ENCODE measurements around the gene HTT-AS. TPM values are rescaled to one million over a fixed set of nuclear protein-coding genes. Genes with fewer than 3 reads are reported as not detected.

Gene HTT-AS
- total RNA-seq, 1 donor from 2014 or later = not detected

DNA sequence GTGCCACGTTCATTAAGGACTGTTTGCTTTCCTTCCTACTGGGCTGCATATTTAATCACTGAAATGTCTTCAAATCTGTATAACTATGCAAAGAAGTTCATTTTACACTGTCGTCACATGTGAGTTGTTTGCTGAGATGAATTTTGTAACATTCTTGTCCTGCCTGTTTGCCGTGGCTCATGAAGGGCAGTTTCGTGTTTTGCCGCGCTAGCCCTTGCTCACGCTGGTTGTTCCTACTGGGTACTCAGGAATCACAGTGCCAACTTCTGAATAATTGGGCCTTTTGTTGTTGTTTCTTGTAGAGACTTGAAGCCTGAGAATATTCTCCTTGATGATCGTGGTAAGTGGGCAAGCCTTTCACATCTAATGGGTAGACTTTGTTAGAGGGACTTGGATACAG is 52.2 kb downstream of the HTT-AS start:
- Mint-ChIP-seq H3K4me1 (ENCODE audit: unreplicated experiment) (no peaks in the 10 kb centered on the region), H3K27me3 (peaks cover 8% of the 10 kb centered on the region), H3K36me3 (no peaks in the 10 kb centered on the region)

DNA sequence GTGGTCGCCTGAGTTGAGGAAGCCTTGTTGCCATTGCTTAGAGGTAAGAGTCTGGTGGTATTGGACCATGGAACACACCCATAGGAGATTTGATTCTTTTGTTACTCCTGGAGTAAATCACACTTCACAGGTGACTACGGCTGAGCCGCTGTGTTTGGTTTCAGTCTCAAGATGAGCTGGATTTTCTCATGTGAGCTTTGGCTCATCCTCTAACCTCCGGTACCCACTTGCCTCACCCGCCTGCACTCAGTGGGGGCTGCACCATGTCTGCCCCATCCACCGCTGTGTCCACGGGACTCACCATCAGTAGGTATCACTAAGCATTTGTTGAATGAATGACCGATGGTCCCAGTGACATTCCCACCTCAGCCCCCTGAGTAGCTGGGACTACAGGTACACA is 52.7 kb downstream of the HTT-AS start:
- no peak overlapping the region for H3K4me3 Mint-ChIP-seq
- H3K36me3 Mint-ChIP-seq = no peaks in the 10 kb centered on the region
- H3K27ac Mint-ChIP-seq = no peak overlapping the region
- no peaks in the 10 kb centered on the region for H3K4me1 Mint-ChIP-seq (ENCODE audit: unreplicated experiment)
- TF ChIP-seq, protein P1, sequence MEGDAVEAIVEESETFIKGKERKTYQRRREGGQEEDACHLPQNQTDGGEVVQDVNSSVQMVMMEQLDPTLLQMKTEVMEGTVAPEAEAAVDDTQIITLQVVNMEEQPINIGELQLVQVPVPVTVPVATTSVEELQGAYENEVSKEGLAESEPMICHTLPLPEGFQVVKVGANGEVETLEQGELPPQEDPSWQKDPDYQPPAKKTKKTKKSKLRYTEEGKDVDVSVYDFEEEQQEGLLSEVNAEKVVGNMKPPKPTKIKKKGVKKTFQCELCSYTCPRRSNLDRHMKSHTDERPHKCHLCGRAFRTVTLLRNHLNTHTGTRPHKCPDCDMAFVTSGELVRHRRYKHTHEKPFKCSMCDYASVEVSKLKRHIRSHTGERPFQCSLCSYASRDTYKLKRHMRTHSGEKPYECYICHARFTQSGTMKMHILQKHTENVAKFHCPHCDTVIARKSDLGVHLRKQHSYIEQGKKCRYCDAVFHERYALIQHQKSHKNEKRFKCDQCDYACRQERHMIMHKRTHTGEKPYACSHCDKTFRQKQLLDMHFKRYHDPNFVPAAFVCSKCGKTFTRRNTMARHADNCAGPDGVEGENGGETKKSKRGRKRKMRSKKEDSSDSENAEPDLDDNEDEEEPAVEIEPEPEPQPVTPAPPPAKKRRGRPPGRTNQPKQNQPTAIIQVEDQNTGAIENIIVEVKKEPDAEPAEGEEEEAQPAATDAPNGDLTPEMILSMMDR (conservative IDR thresholded peaks at IDR 0.05) = no peak
- H3K27me3 Mint-ChIP-seq = peaks cover 8% of the 10 kb centered on the region
- no peak for DNase-seq (ENCODE audit: extremely low spot score, unreplicated experiment)
- H3K9me3 Mint-ChIP-seq = peaks cover 11% of the 10 kb centered on the region

More for the DNA sequence above, 52.2 kb downstream of the HTT-AS start:
- no peak overlapping the region for H3K4me3 Mint-ChIP-seq
- H3K27ac Mint-ChIP-seq = no peak overlapping the region
- no peak for DNase-seq (ENCODE audit: extremely low spot score, unreplicated experiment)
- peaks cover 11% of the 10 kb centered on the region for H3K9me3 Mint-ChIP-seq
- TF ChIP-seq, protein P1 (conservative IDR thresholded peaks at IDR 0.05) = no peak

DNA sequence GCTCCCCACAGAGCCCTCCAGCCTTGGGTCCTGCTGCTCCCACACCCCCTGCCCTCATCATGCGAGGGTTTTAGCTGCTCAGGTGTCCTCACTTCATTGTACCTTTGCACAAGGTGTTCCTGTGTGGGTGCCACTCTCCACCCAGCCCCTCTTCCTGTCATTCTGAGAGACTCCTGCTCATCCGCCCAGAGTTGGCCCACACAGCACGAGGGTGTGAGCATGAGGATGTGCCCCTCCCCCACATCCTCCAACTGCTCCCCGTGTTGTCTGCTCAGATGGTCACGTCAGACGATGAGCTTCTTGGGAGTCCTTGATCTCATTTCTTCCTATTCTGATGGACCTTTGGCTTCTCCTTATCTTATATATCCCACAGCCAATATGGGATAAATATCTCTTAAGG is 53.2 kb downstream of the HTT-AS start:
- no peaks in the 10 kb centered on the region for H3K4me1 Mint-ChIP-seq (ENCODE audit: unreplicated experiment)
- H3K9me3 Mint-ChIP-seq = peaks cover 11% of the 10 kb centered on the region
- no peaks in the 10 kb centered on the region for H3K36me3 Mint-ChIP-seq
- no peak overlapping the region for H3K27ac Mint-ChIP-seq
- H3K4me3 Mint-ChIP-seq = no peak overlapping the region
- no peak for DNase-seq (ENCODE audit: extremely low spot score, unreplicated experiment)
- peaks cover 8% of the 10 kb centered on the region for H3K27me3 Mint-ChIP-seq
- TF ChIP-seq, protein P1 (conservative IDR thresholded peaks at IDR 0.05) = no peak

DNA sequence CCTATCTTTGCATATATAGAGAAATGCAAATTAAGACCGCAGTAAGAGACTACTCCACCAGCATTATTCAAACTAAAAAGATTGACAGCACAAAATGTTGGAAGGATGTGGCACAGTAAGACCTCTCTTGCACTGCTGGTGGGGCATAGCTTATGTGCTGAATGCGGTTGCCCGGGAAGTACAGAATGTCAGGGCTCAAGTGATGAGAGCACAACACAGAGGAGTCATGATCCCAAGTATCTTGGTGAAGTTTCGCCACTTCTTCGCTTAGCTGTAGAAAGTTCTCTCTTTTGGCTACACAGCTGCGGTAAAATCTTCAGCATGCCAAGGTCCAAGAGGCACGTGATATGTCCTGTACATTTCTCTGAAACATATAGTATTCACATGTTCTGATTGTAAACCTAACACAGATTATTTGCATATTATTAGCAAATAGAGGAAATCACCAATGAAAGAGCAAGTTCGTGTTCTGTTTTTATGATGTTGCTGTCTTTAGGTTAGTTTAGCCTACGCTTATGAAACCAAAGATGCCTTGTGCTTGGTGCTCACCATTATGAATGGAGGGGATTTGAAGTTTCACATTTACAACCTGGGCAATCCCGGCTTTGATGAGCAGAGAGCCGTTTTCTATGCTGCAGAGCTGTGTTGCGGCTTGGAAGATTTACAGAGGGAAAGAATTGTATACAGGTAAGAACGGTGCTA is 55.0 kb downstream of the HTT-AS start:
- no peak for DNase-seq (ENCODE audit: extremely low spot score, unreplicated experiment)
- Mint-ChIP-seq H3K27ac (no peak overlapping the region), H3K36me3 (no peaks in the 10 kb centered on the region), H3K9me3 (peaks cover 11% of the 10 kb centered on the region), H3K4me1 (ENCODE audit: unreplicated experiment) (no peaks in the 10 kb centered on the region), H3K4me3 (no peak overlapping the region), H3K27me3 (peaks cover 8% of the 10 kb centered on the region)
- TF ChIP-seq, protein P1 (conservative IDR thresholded peaks at IDR 0.05) = no peak

DNA sequence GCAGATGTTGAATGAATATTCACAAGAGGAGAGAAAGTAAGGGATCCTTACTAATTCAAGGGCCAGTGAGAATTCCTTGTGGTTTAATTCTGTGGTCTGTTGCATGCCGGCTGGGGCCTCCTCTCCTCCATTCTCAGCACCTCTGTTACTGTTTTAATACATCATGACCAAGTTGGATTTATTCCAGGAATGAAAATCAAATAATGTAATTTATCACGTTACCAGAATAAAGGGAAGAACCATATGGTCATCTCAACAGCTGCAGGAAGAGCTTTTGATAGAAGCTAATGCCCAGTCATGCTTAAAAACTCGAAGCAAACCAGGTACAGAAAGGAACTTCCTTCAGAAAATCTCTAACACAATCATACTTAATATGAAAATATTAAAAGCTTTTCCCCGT is 56.8 kb downstream of the HTT-AS start:
- H3K27ac Mint-ChIP-seq = no peak overlapping the region
- H3K9me3 Mint-ChIP-seq = no peaks in the 10 kb centered on the region
- peaks cover 8% of the 10 kb centered on the region for H3K27me3 Mint-ChIP-seq
- DNase-seq (ENCODE audit: extremely low spot score, unreplicated experiment) = no peak
- TF ChIP-seq, protein P1 (conservative IDR thresholded peaks at IDR 0.05) = no peak
- no peak overlapping the region for H3K4me3 Mint-ChIP-seq
- H3K36me3 Mint-ChIP-seq = no peaks in the 10 kb centered on the region
- H3K4me1 Mint-ChIP-seq (ENCODE audit: unreplicated experiment) = no peaks in the 10 kb centered on the region

Data from type B pancreatic cell (in vitro differentiated cells).